HCT116 (cell line): ENCODE results near the gene BRIP1. TPM values are rescaled to one million over a fixed set of nuclear protein-coding genes. Genes with fewer than 3 reads are reported as not detected.

Source experiments
- ATAC-seq: fragments of 200-7000 bp; cut with Tn5 transposase; 2 replicates; pipeline ENCODE4 v1.9.1; 2020; ENCODE audit warnings: mild to moderate bottlenecking, moderate library complexity
- BruUV-seq: library from RNA; stranded (reverse); fragments of 400-500 nt; replicated peaks from 2 replicates; lab custom pipeline; 2021; lab: Mats Ljungman, UMichigan
- CTCF ChIA-PET: fragments of 300-600 bp; sonication (Branson Sonifier 250); formaldehyde crosslinking; loops from one replicate; lab custom pipeline; 2021; ENCODE audit warnings: antibody characterized with exemption; lab: Charles Lee
- POLR2A ChIA-PET: fragments of 300-600, 350-600 bp; sonication (Branson Sonifier 250); formaldehyde crosslinking; loops from one replicate; lab custom pipeline; 2021; ENCODE audit warnings: antibody characterized with exemption; lab: Charles Lee
- RAD21 ChIA-PET, 2 experiments: fragments of 300-600 bp; sonication (Branson Sonifier 250); formaldehyde crosslinking; loops; one replicate each; lab custom pipeline; 2023; ENCODE audit warnings: low total read pairs in 2 of 2; ENCODE audit not compliant: uncharacterized antibody in 2 of 2, unreplicated experiment in 2 of 2, low non-redundant PET in 1 of 2; lab: Charles Lee
- DNase-seq: peaks from one replicate; pipeline ENCODE4 v3.0.0-alpha.2; 2010; ENCODE audit warnings: low read depth, low spot score
- H2AFZ ChIP-seq: fragments of 200-600 bp; shearing (Covaris generic), sonication (generic); 2 replicates; pipeline ENCODE4 v1.6.1; 2017; ENCODE audit warnings: low read depth, mixed run types, mixed read lengths, antibody characterized with exemption, low read length; ENCODE audit not compliant: poor library complexity, severe bottlenecking
- H3K27ac ChIP-seq: 2 replicates; pipeline ENCODE4 v1.5.1; 2012; ENCODE audit warnings: low read depth, low read length
- H3K27me3 ChIP-seq: fragments of 200-600 bp; sonication (generic); 2 replicates; pipeline ENCODE4 v1.6.1; 2016; ENCODE audit warnings: mixed run types, low read length, mixed read lengths; ENCODE audit not compliant: insufficient read depth
- H3K36me3 ChIP-seq, 2 experiments: fragments of 200-500 bp in 1 of 2; fragments of 200-600 bp in 1 of 2; sonication (Bioruptor generic) in 1 of 2; sonication (generic) in 1 of 2; 2 replicates each; pipeline versions ENCODE4 v1.5.1 to v1.6.1; 2014 to 2016; ENCODE audit warnings: low read length in 2 of 2, inconsistent platforms in 1 of 2, mixed read lengths in 1 of 2, mixed run types in 1 of 2; ENCODE audit not compliant: insufficient read depth in 2 of 2, control insufficient read depth in 1 of 2
- H3K4me1 ChIP-seq, 2 experiments: fragments of 200-600 bp in 1 of 2; sonication (generic) in 1 of 2; 2 replicates each; pipeline versions ENCODE4 v1.5.1 to v1.6.1; 2012 to 2017; ENCODE audit warnings: low read length in 2 of 2, inconsistent platforms in 1 of 2, mild to moderate bottlenecking in 1 of 2, mixed read lengths in 1 of 2, mixed run types in 1 of 2, moderate library complexity in 1 of 2; ENCODE audit not compliant: insufficient read depth in 2 of 2, control insufficient read depth in 1 of 2
- H3K4me2 ChIP-seq: fragments of 200-600 bp; sonication (generic); 2 replicates; pipeline ENCODE4 v1.6.1; 2017; ENCODE audit warnings: mixed run types, low read length, mixed read lengths
- H3K4me3 ChIP-seq, 2 experiments: fragments of 200-600 bp in 1 of 2; sonication (generic) in 1 of 2; replicated peaks in 1 of 2; 2 replicates each; pipeline ENCODE4 v1.5.1; 2011 to 2016; ENCODE audit warnings: low read length in 2 of 2, control low read depth in 1 of 2, low read depth in 1 of 2, mild to moderate bottlenecking in 1 of 2, mixed read lengths in 1 of 2, mixed run types in 1 of 2
- H3K79me2 ChIP-seq: fragments of 200-600 bp; sonication (generic); 2 replicates; pipeline ENCODE4 v1.6.1; 2017; ENCODE audit warnings: mild to moderate bottlenecking, mixed run types, low read length, moderate library complexity, mixed read lengths; ENCODE audit not compliant: insufficient read depth
- H3K9ac ChIP-seq: fragments of 200-600 bp; sonication (generic); 2 replicates; pipeline ENCODE4 v1.6.1; 2016; ENCODE audit warnings: low read length, mixed read lengths
- H3K9me2 ChIP-seq: fragments of 200-600 bp; sonication (generic), shearing (Covaris generic); 2 replicates; pipeline ENCODE4 v1.6.1; 2017; ENCODE audit warnings: mixed run types, mild to moderate bottlenecking, moderate library complexity; ENCODE audit not compliant: insufficient read depth
- H3K9me3 ChIP-seq, 2 experiments: fragments of 200-500 bp in 1 of 2; fragments of 200-600 bp in 1 of 2; sonication (Bioruptor generic) in 1 of 2; sonication (generic) in 1 of 2; 2 replicates each; pipeline ENCODE4 v1.6.1; 2014 to 2017; ENCODE audit warnings: low read length in 2 of 2, mixed read lengths in 2 of 2, inconsistent platforms in 1 of 2, low read depth in 1 of 2, mild to moderate bottlenecking in 1 of 2, mixed run types in 1 of 2, moderate library complexity in 1 of 2; ENCODE audit not compliant: control insufficient read depth in 1 of 2, insufficient read depth in 1 of 2
- H4K20me1 ChIP-seq: fragments of 200-600 bp; sonication (generic), shearing (Covaris generic); 2 replicates; pipeline ENCODE4 v1.6.1; 2017; ENCODE audit warnings: mixed run types, mild to moderate bottlenecking, moderate library complexity; ENCODE audit not compliant: insufficient read depth
- FOSL1 ChIP-seq: IDR thresholded peaks from 2 replicates; pipeline ENCODE4 v1.6.1; 2012; ENCODE audit warnings: low read depth
- POLR2A ChIP-seq: IDR thresholded peaks from 2 replicates; pipeline ENCODE4 v1.7.0; 2011; ENCODE audit warnings: borderline replicate concordance; ENCODE audit not compliant: insufficient read depth, insufficient read length; ENCODE audit errors: extremely low read depth
- POLR2AphosphoS5 ChIP-seq: IDR thresholded peaks from 2 replicates; pipeline ENCODE4 v1.6.1; 2011; ENCODE audit warnings: mild to moderate bottlenecking, low read depth, low read length, moderate library complexity
- REST ChIP-seq: IDR thresholded peaks from 2 replicates; pipeline ENCODE4 v1.6.1; 2012; ENCODE audit warnings: low read depth
- SIN3A ChIP-seq: IDR thresholded peaks from 2 replicates; pipeline ENCODE4 v1.6.1; 2012; ENCODE audit warnings: low read depth
- TCF7L2 ChIP-seq: IDR thresholded peaks from 2 replicates; pipeline ENCODE4 v1.7.0; 2011; ENCODE audit warnings: borderline replicate concordance, inconsistent platforms; ENCODE audit not compliant: insufficient read depth, insufficient read length; ENCODE audit errors: extremely low read depth
- ZFX ChIP-seq: fragments of 450-650 bp; IDR thresholded peaks from 2 replicates; pipeline ENCODE4 v1.6.1; 2017
- ZNF274 ChIP-seq: fragments of 200-500 bp; sonication (Bioruptor generic); IDR thresholded peaks from 2 replicates; pipeline ENCODE4 v1.6.1; 2014; ENCODE audit warnings: mild to moderate bottlenecking, low read depth, low read length, inconsistent platforms
- intact Hi-C: fragments of 100-400 bp; cut with micrococcal nuclease; formaldehyde crosslinking; loops from 2 replicates; pipeline ENCODE4 v1.10.0; 2022
- total RNA-seq: library from RNA; stranded (reverse); gene quantifications from one replicate; pipeline ENCODE4 v1.2.1, GENCODE V29; 2021; ENCODE audit not compliant: unreplicated experiment

BRIP1 gene
- total RNA-seq, 1 experiment from 2014 or later = 22.2 TPM

- intact Hi-C loops = no loop called here
- H3K4me2 ChIP-seq = no peak overlapping the region
- TF ChIP-seq TCF7L2 (no peak), POLR2AphosphoS5 (no peak), ZFX (no peak), FOSL1 (no peak), REST (no peak), POLR2A (no peak), ZNF274 (no peak), SIN3A (no peak)
- no peaks in the 10 kb centered on the region for H3K79me2 ChIP-seq
- H3K9me2 ChIP-seq = no peaks in the 10 kb centered on the region
- H3K4me1 ChIP-seq = no peaks in the 10 kb centered on the region
- H3K9ac ChIP-seq = no peak overlapping the region
- BruUV-seq = no TSS peak
- H3K27me3 ChIP-seq = no peaks in the 10 kb centered on the region
- no peak for DNase-seq
- ChIA-PET RAD21 (no interaction called here), POLR2A (no interaction called here), CTCF (no interaction called here)
- no peaks in the 10 kb centered on the region for H3K36me3 ChIP-seq
- no peak for ATAC-seq
- no peak overlapping the region for H3K27ac ChIP-seq
- no peaks in the 10 kb centered on the region for H4K20me1 ChIP-seq
- no peaks in the 10 kb centered on the region for H3K9me3 ChIP-seq
- H3K4me3 ChIP-seq = no peak overlapping the region
- no peak overlapping the region for H2AFZ ChIP-seq
Observed at GRCh38 chr17:61659437-61659836, 203.9 kb downstream of the BRIP1 start.
